Natural killer cell (primary cell): Measurements from ENCODE around the gene SLC44A5. TPM values are rescaled to one million over a fixed set of nuclear protein-coding genes. Genes with fewer than 3 reads are reported as not detected.
"Not testable (repeated sequence)": the region's sequence is repeated elsewhere in the genome, so short reads cannot be mapped to it uniquely, and the experiment has no call there.

Source experiments
- ATAC-seq, 3 donors: fragments of 150-1000 bp in 2 of 3; fragments of 200-7000 bp in 1 of 3; cut with Tn5 transposase; 1 replicate in 1 of 3; 2 replicates in 2 of 3; pipeline ENCODE4 v1.10.0; 2021; ENCODE audit warnings: mild to moderate bottlenecking in 2 of 3, moderate library complexity in 2 of 3
- DNase-seq, 2 donors: peaks; one replicate each; pipeline versions ENCODE4 v3.0.0 to v3.0.0-alpha.2; 2013 to 2021; ENCODE audit warnings: mixed read lengths in 1 of 2
- H3K27ac ChIP-seq: one replicate; pipeline ENCODE4 v1.5.1; 2013; ENCODE audit warnings: mild to moderate bottlenecking, low read length
- H3K27me3 ChIP-seq: one replicate; pipeline ENCODE4 v1.6.1; 2013; ENCODE audit warnings: low read length; ENCODE audit not compliant: control insufficient read depth, insufficient read depth
- H3K36me3 ChIP-seq: one replicate; pipeline ENCODE4 v1.6.1; 2013; ENCODE audit warnings: low read length; ENCODE audit not compliant: control insufficient read depth, insufficient read depth
- H3K4me1 ChIP-seq: one replicate; pipeline ENCODE4 v1.6.1; 2013; ENCODE audit warnings: low read length; ENCODE audit not compliant: control insufficient read depth, insufficient read depth
- H3K4me3 ChIP-seq: one replicate; pipeline ENCODE4 v1.5.1; 2013; ENCODE audit warnings: low read length
- H3K9me3 ChIP-seq: one replicate; pipeline ENCODE4 v1.6.1; 2013; ENCODE audit warnings: low read length; ENCODE audit not compliant: control insufficient read depth, insufficient read depth
- H3K27ac Mint-ChIP-seq, 2 donors: one replicate each; pipeline ENCODE4 v1.8.0; 2022; ENCODE audit warnings: mild to moderate bottlenecking in 2 of 2, mixed read lengths in 2 of 2, moderate library complexity in 1 of 2
- H3K27me3 Mint-ChIP-seq, 2 donors: one replicate each; pipeline ENCODE4 v1.8.0; 2022; ENCODE audit warnings: low read depth in 2 of 2, mixed read lengths in 2 of 2
- H3K36me3 Mint-ChIP-seq: one replicate; pipeline ENCODE4 v1.8.0; 2022; ENCODE audit warnings: mixed read lengths
- H3K4me1 Mint-ChIP-seq, 2 donors: one replicate each; pipeline ENCODE4 v1.8.0; 2022; ENCODE audit warnings: mixed read lengths in 2 of 2
- H3K4me3 Mint-ChIP-seq: one replicate; pipeline ENCODE4 v1.8.0; 2022; ENCODE audit warnings: mild to moderate bottlenecking, moderate library complexity, mixed read lengths
- H3K9me3 Mint-ChIP-seq, 2 donors: one replicate each; pipeline ENCODE4 v1.8.0; 2022; ENCODE audit warnings: mixed read lengths in 2 of 2
- CTCF ChIP-seq: fragments of 200-600 bp; IDR thresholded peaks from one replicate; pipeline ENCODE4 v1.8.0; 2022; ENCODE audit warnings: antibody characterized with exemption
- WGBS: methylation state at CpG from one replicate; pipeline ENCODE4 v1.1.7; 2013; ENCODE audit warnings: missing lambda C conversion rate; ENCODE audit not compliant: insufficient coverage; 5-methylcytosine and 5-hydroxymethylcytosine counted together
- intact Hi-C: fragments of 100-400 bp; cut with micrococcal nuclease; formaldehyde crosslinking; loops from one replicate; pipeline ENCODE4 v1.14.2; 2022
- total RNA-seq, 4 donors: library from RNA; stranded (reverse); fragments of 120-200 nt in 1 of 4; gene quantifications; one replicate each; pipeline versions ENCODE4 v1.2.3 to v1.2.4, GENCODE V29; 2013 to 2022

Gene SLC44A5
- total RNA-seq, 3 donors from 2014 or later (not counting 1 experiment from before 2014, with no cell fraction given), result 0.15 to 1.2 TPM; not detected in 1

- DNase-seq, H3K27ac Mint-ChIP-seq, H3K27me3 Mint-ChIP-seq, H3K9me3 ChIP-seq, H3K4me1 Mint-ChIP-seq, intact Hi-C loops, H3K4me1 ChIP-seq, H3K4me3 Mint-ChIP-seq, H3K4me3 ChIP-seq, H3K36me3 Mint-ChIP-seq, H3K36me3 ChIP-seq, H3K27me3 ChIP-seq, ATAC-seq, H3K9me3 Mint-ChIP-seq, H3K27ac ChIP-seq: not testable (repeated sequence)
- 65% methylated on average over 2 of the region's 2 CpGs for WGBS
Observed at GRCh38 chr1:75261946-75262345, 349.0 kb downstream of the SLC44A5 start.

- no peak for TF ChIP-seq CTCF
- Histone ChIP-seq H3K4me3 (no peak overlapping the region), H3K27ac (no peak overlapping the region), H3K27me3 (no peaks in the 10 kb centered on the region), H3K4me1 (no peaks in the 10 kb centered on the region), H3K9me3 (no peaks in the 10 kb centered on the region), H3K36me3 (no peaks in the 10 kb centered on the region)
- Mint-ChIP-seq H3K4me1 (no peaks in the 10 kb centered on the region), H3K36me3 (no peaks in the 10 kb centered on the region), H3K27ac (no peak overlapping the region), H3K4me3 (no peak overlapping the region), H3K9me3 (peaks cover 2 to 7% of the 10 kb centered on the region in 2 donors), H3K27me3 (no peaks in the 10 kb centered on the region)
- WGBS, result 87% methylated on average over 4 of the region's 4 CpGs
- no peak for ATAC-seq
- no peak for DNase-seq
- intact Hi-C loops, result no loop called here
Observed at GRCh38 chr1:75258351-75258750, 352.6 kb downstream of the SLC44A5 start.

GRCh38 chr1:75257424-75257823 is 353.5 kb downstream of the SLC44A5 start:
- Histone ChIP-seq H3K4me1 (no peaks in the 10 kb centered on the region), H3K27me3 (no peaks in the 10 kb centered on the region)

GRCh38 chr1:75250114-75250513 is 360.8 kb downstream of the SLC44A5 start:
- H3K4me3 ChIP-seq, H3K4me1 ChIP-seq, H3K4me1 Mint-ChIP-seq, H3K9me3 Mint-ChIP-seq, H3K27me3 Mint-ChIP-seq, H3K27ac ChIP-seq, intact Hi-C loops, H3K36me3 ChIP-seq, DNase-seq, H3K27me3 ChIP-seq, H3K36me3 Mint-ChIP-seq, H3K4me3 Mint-ChIP-seq, H3K9me3 ChIP-seq, ATAC-seq, H3K27ac Mint-ChIP-seq: not testable (repeated sequence)
- 59% methylated on average over 2 of the region's 4 CpGs for WGBS

More at GRCh38 chr1:75257424-75257823, 353.5 kb downstream of the SLC44A5 start:
- intact Hi-C loops, result no loop called here
- H3K36me3 Mint-ChIP-seq, result no peaks in the 10 kb centered on the region
- Histone ChIP-seq H3K36me3 (no peaks in the 10 kb centered on the region), H3K4me3 (no peak overlapping the region), H3K9me3 (no peaks in the 10 kb centered on the region), H3K27ac (no peak overlapping the region)
- H3K27me3 Mint-ChIP-seq, result no peaks in the 10 kb centered on the region
- no peak overlapping the region for H3K4me3 Mint-ChIP-seq
- WGBS, result 66% methylated on average over 2 of the region's 2 CpGs
- H3K9me3 Mint-ChIP-seq, result peaks cover 3 to 7% of the 10 kb centered on the region in 2 donors
- ATAC-seq (no peak), DNase-seq (no peak)
- no peak for TF ChIP-seq CTCF
- H3K27ac Mint-ChIP-seq, result no peak overlapping the region
- no peaks in the 10 kb centered on the region for H3K4me1 Mint-ChIP-seq

GRCh38 chr1:75245239-75245638 is 365.7 kb downstream of the SLC44A5 start:
- Mint-ChIP-seq H3K27ac (no peak overlapping the region), H3K27me3 (no peaks in the 10 kb centered on the region), H3K4me1 (no peaks in the 10 kb centered on the region), H3K36me3 (no peaks in the 10 kb centered on the region), H3K4me3 (no peak overlapping the region), H3K9me3 (peaks cover 0 to 5% of the 10 kb centered on the region in 2 donors)
- H3K4me3 ChIP-seq, result no peak overlapping the region
- no peak for DNase-seq
- H3K4me1 ChIP-seq, result no peaks in the 10 kb centered on the region
- no peaks in the 10 kb centered on the region for H3K27me3 ChIP-seq
- H3K36me3 ChIP-seq, result no peaks in the 10 kb centered on the region
- H3K9me3 ChIP-seq, result no peaks in the 10 kb centered on the region
- no peak for ATAC-seq
- no peak overlapping the region for H3K27ac ChIP-seq
- TF ChIP-seq CTCF, result no peak
- intact Hi-C loops, result no loop called here
